Brain microvascular endothelial cell (primary cell): ENCODE measurements around the gene DCAKD.

Experiments
- DNase-seq: peaks from one replicate; pipeline ENCODE4 v3.0.0-alpha.2; 2020
- H3K27ac ChIP-seq: fragments of 250-450 bp; sonication (Bioruptor Pico); 2 replicates; pipeline ENCODE4 v1.5.1; 2020; ENCODE audit warnings: mild to moderate bottlenecking, moderate library complexity
- H3K27me3 ChIP-seq: fragments of 250-450 bp; sonication (Bioruptor Pico); replicated peaks from 2 replicates; pipeline ENCODE4 v1.5.1; 2020; ENCODE audit warnings: mild to moderate bottlenecking
- H3K36me3 ChIP-seq: fragments of 250-450 bp; sonication (Bioruptor Pico); replicated peaks from 2 replicates; pipeline ENCODE4 v1.5.1; 2020; ENCODE audit warnings: mild to moderate bottlenecking
- H3K4me3 ChIP-seq: 2 replicates; pipeline ENCODE4 v1.5.1; 2011; ENCODE audit warnings: low read depth, mild to moderate bottlenecking, control low read depth, low read length, moderate library complexity
- CTCF ChIP-seq: IDR thresholded peaks from 2 replicates; pipeline ENCODE4 v1.5.1; 2011; ENCODE audit warnings: low read depth, mild to moderate bottlenecking, moderate library complexity, low read length, control low read depth, inconsistent platforms; ENCODE audit errors: missing control alignments
- in situ Hi-C: cut with HindIII; loops from 2 replicates; pipeline ENCODE4 v1.10.0; 2017; ENCODE audit warnings: low sequenced_read_pairs, low pct_ligation_motif_present

Gene DCAKD

GRCh38 chr17:44999433-44999832, 52.0 kb downstream of the DCAKD start:
- no peak for TF ChIP-seq CTCF
- H3K36me3 ChIP-seq, result no peaks in the 10 kb centered on the region
- H3K27ac ChIP-seq, result no peak overlapping the region
- in situ Hi-C loops, result no loop called here
- H3K4me3 ChIP-seq, result no peak overlapping the region
- peaks cover 4% of the 10 kb centered on the region for H3K27me3 ChIP-seq
- no peak for DNase-seq

- no peaks in the 10 kb centered on the region for H3K27me3 ChIP-seq
- no peak overlapping the region for H3K4me3 ChIP-seq
- in situ Hi-C loops, result no loop called here
Measured at GRCh38 chr17:44998646-44999045, 52.8 kb downstream of the DCAKD start.

GRCh38 chr17:44997733-44998520, 53.5 kb downstream of the DCAKD start:
- Histone ChIP-seq H3K27ac (no peak overlapping the region), H3K36me3 (no peaks in the 10 kb centered on the region), H3K4me3 (no peak overlapping the region), H3K27me3 (no peaks in the 10 kb centered on the region)
- TF ChIP-seq CTCF, result no peak
- DNase-seq, result no peak
- in situ Hi-C loops, result no loop called here

More at GRCh38 chr17:44998646-44999045, 52.8 kb downstream of the DCAKD start:
- H3K27ac ChIP-seq, result no peak overlapping the region
- DNase-seq, result no peak
- no peaks in the 10 kb centered on the region for H3K36me3 ChIP-seq
- TF ChIP-seq CTCF, result no peak

GRCh38 chr17:44996304-44996703, 55.1 kb downstream of the DCAKD start:
- H3K4me3 ChIP-seq, result no peak overlapping the region
- no peak overlapping the region for H3K27ac ChIP-seq
- no peaks in the 10 kb centered on the region for H3K27me3 ChIP-seq
- in situ Hi-C loops, result no loop called here
- TF ChIP-seq CTCF, result no peak
- DNase-seq, result no peak
- no peaks in the 10 kb centered on the region for H3K36me3 ChIP-seq

GRCh38 chr17:44995436-44996001, 55.9 kb downstream of the DCAKD start:
- in situ Hi-C loops, result no loop called here

More at GRCh38 chr17:44995436-44996001, 55.9 kb downstream of the DCAKD start:
- DNase-seq, result no peak
- H3K36me3 ChIP-seq, result no peaks in the 10 kb centered on the region
- no peaks in the 10 kb centered on the region for H3K27me3 ChIP-seq
- H3K4me3 ChIP-seq, result no peak overlapping the region
- TF ChIP-seq CTCF, result no peak
- H3K27ac ChIP-seq, result no peak overlapping the region
